GM21367 (cell line): ENCODE measurements around the gene DDIT4.
"Not testable (repeated sequence)": the region's sequence is repeated elsewhere in the genome, so short reads cannot be mapped to it uniquely, and the experiment has no call there.

ENCODE experiments used
- ATAC-seq: cut with Tn5 transposase; IDR thresholded peaks from one replicate; pipeline ENCODE4 v1.9.1; 2021; ENCODE audit not compliant: unreplicated experiment

Gene DDIT4

GRCh38 chr10:72249176-72249862, 24.4 kb upstream of the DDIT4 start:
- ATAC-seq: not testable (repeated sequence)

DNA sequence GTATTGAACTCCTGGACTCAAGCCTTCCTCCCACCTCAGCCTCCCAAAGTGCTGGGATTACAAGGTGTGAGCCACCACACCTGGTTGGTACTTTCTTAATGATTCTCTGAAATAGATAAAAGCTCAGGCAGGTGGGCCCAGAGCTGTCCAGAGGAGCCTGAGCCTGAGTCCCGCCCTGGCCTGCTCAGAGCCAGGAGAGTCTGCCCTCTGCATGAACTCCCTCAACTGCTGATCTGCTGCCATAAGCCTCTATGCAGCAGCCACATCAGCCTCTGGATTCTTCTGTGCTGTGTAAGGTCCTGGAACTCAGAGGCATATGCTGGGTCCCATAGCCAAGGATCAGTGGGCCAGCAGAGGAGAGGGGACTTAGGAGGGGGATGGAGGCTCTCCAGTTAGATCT, 23.1 kb upstream of the DDIT4 start:
- ATAC-seq: no peak

DNA sequence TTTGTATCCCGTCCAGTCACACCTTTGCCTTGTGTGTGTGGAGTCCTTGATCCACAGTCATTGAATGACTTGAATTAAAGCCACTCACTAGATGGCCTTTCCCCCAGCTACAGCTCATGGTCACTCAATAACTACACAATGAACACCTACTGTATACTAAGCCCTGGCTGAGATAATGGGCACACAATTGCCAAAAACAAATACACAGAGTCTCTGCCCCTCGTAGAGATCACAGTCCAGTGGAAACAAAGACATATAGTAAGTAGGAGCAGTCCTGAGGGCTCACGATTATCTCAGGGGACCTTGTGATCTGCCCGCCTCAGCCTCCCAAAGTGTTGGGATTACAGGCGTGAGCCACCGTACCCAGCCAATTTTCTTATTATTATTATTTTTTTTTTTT, 22.1 kb upstream of the DDIT4 start:
- ATAC-seq: no peak

DNA sequence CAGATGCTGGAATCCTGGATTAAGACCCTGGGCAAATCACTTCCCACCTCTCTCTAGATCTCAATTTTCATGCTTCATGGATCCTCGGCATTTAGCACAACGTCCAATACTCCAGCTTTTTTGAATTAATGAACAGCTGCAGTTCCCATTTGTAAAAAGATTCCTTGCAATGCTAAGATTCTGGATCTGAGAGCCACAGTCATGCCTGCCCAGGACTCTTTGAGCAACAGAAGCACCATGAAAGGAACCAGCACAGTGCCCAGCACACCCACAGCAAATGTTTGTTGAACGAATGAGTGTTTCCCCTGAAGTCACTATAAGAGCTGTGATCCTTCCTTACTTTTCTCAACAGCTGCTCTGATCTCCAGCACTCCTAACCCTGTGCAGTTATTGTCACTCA, 20.8 kb upstream of the DDIT4 start:
- no peak for ATAC-seq

GRCh38 chr10:72253578-72253977, 20.1 kb upstream of the DDIT4 start:
- ATAC-seq: no peak

- ATAC-seq: peak; percentile 42
Measured at GRCh38 chr10:72254813-72255568, 18.7 kb upstream of the DDIT4 start.

DNA sequence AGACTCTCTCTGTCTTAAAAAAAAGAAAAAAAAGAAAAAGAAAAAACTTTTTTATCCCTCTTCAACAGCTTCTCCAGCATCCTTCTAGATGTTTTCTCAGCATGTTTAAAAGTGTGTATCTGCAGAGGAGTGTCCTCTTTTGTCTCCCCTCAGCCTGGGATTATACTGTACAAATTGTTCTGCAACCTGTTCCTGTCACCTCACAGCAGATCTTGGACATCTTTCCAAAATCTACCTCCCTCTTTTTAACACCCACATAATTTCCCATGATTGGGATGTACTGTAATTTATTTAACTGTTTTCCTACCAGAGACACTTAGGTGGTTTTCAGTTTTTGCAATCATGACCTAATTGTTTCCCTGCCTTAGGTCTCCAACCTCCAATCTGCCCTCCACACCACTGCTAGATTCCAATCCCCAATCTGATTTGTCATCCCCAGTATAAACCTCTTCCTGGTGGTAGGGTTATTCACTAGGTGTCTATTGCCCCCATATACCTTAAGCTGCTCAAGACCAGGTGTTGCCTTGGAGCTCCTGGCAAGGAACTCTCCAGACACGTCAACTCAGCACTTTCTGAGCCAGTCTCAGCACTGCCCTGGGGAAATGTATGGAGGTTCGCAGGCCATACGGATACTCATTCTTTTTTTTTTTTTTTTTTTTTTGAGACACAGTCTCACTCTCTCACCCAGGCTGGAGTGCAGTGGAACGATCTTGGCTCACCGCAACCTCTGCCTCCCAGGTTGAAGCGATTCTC, 17.6 kb upstream of the DDIT4 start:
- no peak for ATAC-seq

- ATAC-seq: no peak
Measured at GRCh38 chr10:72257051-72257892, 16.5 kb upstream of the DDIT4 start.

DNA sequence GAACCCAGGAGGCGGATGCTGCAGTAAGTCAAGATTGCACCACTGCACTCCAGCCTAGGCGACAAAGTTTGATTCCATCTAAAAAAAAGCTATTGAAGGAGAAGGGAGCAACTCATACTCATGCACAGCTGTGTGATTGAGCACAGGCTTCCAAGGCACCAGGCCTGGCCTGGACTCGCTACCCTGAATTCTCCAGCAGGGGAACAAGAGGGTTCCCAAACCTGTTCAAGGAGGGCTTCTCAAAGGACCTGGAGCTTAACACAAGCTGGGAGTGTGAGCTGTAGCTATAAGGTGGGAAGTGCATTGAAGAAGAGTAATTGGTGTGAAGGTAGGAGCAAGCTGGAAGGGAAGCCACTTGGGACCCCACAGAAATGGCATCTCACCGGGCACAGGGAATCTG, 15.1 kb upstream of the DDIT4 start:
- no peak for ATAC-seq

DNA sequence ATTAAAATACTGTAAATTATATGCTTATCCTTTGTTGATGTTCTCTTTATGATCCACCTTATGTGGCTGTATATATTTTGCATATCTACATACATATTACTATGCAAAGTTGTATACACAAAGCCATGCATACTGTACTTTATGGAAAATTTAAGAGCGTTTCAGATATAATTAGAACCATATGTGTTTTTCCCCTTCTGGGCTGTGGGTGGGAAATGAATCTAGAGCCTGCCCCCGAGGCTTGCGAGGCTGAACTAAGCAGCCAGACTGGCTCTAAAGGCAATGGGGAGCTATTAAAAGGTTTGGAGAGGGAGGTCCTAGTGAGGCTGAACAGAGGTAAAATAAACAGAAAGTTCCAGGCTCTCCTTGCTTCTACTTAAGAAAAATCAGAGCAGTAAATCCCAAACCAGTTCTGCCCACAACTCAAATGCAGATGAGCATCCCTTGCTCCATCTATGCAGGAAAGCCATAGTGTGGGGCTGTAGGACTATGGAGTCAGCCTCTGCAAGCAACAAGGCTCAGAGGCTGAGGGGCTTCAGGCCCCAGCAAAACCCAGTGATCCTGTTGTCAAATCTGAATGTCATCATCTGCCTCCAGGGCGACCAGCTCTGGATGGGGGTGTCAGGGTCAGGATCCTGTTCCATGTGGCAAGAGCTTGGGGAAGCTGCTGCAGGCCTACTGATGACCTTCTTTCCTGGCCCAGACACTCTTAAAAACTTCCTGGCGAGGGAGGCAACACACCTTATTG, 14.1 kb upstream of the DDIT4 start:
- ATAC-seq: no peak

DNA sequence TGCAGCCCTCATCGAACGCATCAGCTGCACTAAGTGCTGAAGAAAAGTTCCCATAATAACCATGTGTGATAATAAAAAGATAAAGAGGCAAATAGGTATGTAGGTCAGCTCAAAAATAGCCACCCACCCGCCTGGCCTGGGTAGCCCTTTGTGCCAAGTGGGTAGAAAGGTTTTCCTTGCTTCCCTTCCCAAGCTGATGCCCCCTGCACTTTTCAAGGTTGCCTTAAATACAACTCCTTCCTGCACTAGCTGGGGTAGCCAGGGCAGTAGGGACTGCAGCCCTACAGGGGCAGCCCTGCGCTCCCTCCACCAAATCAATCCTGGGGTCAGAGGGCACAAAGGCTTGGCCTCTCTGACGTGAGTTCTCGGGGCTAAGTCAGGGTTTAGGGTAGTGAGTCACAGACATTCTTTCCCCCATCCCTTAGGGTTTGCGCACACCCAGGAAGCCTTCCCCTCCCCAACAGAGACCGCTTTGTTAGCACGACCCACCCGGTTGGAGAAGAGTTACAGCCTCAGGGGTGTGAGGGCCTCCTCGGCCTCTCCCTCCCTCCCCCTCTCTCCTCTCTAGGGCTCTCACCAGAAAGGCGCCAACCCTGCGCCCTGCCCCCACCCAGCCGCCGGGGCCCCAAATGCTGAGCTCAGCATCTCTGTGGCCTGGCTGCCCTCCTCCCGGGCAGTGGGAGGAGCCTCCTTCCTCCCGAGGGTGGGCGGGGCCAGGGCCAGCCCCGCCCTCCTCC, 13.3 kb upstream of the DDIT4 start:
- peak; percentile 56 for ATAC-seq

GRCh38 chr10:72260976-72261783, 12.5 kb upstream of the DDIT4 start:
- ATAC-seq: peak; percentile 32

DNA sequence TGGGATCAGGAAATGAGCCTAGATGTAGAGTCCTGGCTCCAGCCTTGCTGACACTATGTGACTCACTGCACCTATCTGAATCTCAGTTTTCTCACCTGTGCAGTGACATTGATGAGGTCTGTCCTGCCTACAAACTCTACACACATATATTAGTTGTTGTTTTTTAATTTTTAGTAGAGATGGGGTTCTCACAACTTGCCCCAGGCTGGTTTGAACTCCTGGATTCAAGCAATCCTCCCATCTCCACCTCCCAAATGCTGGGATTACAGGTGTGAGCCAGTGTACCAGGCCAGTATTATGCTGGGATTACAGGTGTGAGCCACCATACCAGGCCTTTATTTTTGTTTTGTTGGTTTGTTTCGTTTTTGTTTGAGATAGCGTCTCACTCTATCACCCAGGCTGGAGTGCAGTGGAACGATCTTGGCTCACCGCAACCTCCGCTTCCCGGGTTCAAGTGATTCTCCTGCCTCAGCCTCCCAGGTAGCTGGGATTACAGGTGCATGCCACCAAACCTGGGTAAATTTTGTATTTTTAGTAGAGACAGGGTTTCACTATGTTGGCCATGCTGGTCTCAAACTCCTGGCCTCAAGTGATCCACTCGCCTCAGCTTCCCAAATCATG, 11.8 kb upstream of the DDIT4 start:
- ATAC-seq: peak; percentile 4

GRCh38 chr10:72263613-72264241, 10.0 kb upstream of the DDIT4 start:
- ATAC-seq: no peak

DNA sequence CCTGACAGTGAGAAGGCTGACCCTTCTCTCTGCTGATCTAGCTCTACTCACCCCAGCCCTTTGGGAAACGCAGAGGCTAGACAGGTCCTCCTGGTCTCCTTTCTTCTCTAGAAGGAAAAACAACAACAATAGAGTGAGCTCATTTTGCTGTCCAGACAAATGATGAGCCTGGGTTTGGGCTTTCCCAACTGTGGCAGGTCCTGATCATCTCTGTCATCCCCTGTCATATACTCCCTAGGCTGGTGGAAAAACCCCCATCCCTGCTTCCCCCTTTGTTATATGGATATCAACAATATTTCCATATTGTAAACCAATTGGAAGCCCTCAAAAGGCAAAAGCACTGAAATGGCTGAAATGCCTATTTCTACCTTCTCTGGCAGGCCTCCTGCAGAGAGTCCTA, 9.2 kb upstream of the DDIT4 start:
- no peak for ATAC-seq

DNA sequence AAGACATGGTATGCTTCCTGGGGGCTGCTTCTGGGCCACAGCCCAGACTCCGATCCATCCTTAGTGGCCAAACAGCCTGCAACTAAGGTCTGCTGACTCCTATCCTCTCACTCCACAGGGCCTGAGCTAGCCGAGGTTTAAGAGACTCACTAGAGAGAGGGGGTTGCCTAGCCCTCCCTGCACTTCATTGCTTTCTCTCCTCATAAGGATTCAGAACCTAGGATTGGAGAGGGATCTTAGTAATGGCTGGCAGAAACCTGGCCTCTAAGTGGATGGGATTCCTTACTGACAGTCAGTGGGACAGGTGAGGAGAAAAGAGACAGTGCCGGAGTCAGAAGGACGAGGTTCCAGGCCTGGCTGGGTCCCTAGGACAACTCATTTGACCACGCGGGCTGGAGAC, 8.2 kb upstream of the DDIT4 start:
- ATAC-seq: no peak

GRCh38 chr10:72265990-72266865, 7.5 kb upstream of the DDIT4 start:
- no peak for ATAC-seq
